ENCODE measurements around the gene RAX2.
A peak's percentile ranks its signal among the peaks of the same experiment; 100 is the strongest.

RAX2 gene

DNA sequence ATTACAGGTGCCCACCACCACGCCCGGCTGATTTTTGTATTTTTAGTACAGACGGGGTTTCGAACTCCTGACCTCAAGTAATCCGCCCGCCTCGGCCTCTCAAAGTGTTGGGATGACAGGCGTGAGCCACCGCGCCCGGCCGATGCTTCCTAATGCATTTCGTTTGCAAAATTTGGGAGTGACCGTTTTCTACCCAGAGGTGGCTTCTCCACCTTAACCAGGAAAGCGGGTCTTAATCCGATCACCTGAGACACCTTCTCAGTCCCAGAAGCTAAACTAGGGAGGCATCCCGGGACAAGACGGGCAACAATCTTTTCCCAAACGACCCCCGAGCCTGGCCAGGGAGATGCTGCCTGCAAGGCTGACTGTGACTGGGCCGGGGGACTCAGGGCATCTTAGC lies 29.0 kb upstream of the RAX2 start:
- DNase-seq, result no peak

DNA sequence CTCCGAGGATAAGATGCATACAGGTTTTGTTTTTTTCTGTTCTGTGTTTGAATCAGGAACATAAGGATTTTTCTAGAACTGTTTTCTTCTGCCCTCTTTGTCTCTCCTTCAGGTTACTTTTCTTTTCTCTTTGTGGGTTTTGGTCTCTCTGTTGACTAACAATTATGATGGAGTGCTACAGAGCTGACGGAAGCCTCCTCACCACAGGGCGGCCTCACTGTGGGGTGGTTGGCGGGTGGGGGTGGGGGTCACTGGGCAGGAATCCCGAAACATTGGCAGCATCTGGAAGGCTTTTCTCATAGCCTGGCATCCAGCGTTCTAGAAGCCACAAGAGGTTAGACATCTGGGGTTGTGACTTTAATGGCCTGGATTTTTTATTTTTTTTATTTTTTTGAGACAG lies 26.1 kb upstream of the RAX2 start:
- DNase-seq, result no peak

- no peak for DNase-seq
Observed at GRCh38 chr19:3796358-3796757, 24.3 kb upstream of the RAX2 start.

GRCh38 chr19:3793799-3794198 lies 21.8 kb upstream of the RAX2 start:
- no peak for DNase-seq

DNA sequence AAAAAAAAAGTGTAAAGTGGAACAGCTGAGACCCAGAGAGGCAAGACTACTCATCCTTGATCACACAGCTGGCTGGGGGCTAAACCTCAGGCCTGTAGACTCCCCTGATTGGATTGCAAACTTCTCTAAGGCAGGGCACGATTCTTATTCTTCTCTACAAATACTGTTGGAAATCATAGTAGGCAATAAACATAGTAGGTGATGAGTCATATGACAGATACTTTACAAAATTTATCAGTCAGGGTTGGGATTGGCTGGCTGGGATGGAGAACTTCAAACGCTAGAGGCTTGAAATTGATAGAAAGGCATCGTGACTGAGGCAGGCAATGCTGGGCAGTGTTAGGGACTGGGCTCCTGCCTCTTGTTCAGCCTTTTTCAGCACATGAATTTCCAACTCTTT lies 20.1 kb upstream of the RAX2 start:
- DNase-seq, result no peak

- no peak for DNase-seq
Observed at GRCh38 chr19:3790941-3791340, 18.9 kb upstream of the RAX2 start.

DNA sequence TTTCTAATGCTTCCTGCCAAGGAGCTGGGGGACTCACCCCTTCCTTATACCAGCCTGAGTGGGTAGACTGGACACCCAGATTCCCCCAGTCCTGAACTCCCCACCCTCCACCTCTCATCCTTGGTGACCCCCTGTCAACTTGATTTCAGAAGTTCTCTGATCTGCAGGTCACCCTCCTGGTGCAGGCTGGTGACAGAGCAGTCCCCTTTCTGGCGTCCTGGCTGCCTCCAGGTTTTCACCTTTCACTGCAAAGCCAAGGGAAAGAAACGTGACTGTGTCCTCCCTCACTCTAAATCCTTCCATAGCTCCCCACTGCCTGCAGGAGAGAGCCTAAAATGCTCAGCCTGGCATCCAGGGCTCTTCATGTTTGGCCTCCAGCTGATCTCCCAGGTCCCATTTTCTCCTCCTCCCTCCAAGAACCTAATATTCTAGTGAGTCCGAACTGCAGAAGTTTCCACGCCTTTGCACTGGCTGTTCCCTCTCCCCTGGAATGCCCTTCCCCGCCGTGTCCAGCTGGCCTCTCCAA lies 18.2 kb upstream of the RAX2 start:
- no peak for DNase-seq

- DNase-seq, result no peak
Observed at GRCh38 chr19:3788996-3789778, 17.2 kb upstream of the RAX2 start.

- DNase-seq, result peak; percentile 39
Observed at GRCh38 chr19:3785938-3786824, 14.2 kb upstream of the RAX2 start, which contains the start of gene MATK. Gene MATK (minus strand): TSS chr19:3786381. CDS start chr19:3785135, 1,246 bp downstream.

- peak; percentile 36 for DNase-seq
Observed at GRCh38 chr19:3785451-3785937, 13.5 kb upstream of the RAX2 start.

GRCh38 chr19:3784607-3785450 lies 12.8 kb upstream of the RAX2 start:
- no peak for DNase-seq

DNA sequence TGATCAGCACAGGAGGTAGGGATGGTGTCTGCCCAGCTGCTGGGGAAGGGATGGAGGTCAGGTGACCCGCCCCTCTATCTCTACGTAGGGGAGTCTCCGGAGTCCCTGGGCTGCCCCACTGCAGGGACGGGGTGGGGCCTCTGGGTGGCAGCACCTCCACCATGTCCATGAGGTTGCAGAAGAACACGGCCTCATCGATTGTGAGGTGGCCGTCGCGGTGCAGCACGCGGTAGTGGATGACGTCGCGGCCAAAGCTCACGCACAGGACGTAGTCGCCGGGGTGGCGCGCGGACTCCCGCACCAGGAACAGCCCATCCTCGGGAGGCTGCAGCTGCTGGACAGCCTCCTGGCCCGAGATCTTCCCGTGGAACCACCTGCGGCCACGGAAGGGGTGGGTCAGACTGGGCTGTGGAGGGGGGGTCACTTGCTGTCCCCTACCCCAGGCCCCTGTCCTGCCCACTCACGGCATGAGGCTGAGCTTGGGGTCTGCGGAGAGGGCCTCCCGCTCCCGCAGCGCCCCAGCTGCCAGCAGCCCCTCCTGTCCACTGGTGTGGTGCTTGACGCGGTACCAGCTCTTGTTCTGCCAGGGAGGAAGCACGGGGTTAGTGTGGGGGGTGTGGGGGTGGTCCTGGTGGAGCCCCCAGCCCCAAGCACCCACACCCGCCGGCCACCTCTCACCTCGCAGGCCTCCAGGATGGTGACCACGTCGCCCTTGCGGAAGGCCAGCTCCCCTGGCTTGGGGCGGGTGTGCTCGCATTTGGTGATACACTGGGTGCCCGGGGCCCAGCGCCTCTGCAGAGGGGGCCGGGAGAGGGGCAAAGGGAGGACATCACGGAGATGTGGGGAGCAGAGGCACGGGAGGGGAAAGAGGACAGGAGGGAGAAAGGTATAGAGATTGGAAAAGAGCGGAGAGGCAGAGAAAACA lies 11.9 kb upstream of the RAX2 start:
- peak; percentile 58 for DNase-seq

DNA sequence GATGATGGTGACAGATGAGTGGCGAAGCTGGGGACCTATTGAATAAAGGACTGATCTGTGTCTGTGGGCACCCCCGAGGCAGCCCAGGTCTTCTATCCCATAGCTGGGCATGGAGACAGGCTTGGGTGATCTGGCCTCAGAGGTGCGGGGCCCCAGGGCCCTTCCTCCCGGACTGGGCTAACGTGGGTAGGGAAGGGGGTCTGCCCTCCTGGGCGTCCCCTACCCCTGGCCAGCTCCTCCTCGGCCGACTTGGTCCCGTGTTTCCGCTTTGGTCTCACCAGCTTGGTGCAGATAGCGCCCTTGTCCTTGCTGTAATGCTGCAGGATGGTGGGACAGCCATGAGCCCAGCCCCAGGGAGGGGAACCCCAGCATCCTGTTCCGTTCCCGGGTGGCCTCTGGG lies 10.9 kb upstream of the RAX2 start:
- no peak for DNase-seq

- DNase-seq, result no peak
Observed at GRCh38 chr19:3782330-3782729, 10.3 kb upstream of the RAX2 start.

- DNase-seq, result no peak
Observed at GRCh38 chr19:3781603-3782002, 9.6 kb upstream of the RAX2 start.

DNA sequence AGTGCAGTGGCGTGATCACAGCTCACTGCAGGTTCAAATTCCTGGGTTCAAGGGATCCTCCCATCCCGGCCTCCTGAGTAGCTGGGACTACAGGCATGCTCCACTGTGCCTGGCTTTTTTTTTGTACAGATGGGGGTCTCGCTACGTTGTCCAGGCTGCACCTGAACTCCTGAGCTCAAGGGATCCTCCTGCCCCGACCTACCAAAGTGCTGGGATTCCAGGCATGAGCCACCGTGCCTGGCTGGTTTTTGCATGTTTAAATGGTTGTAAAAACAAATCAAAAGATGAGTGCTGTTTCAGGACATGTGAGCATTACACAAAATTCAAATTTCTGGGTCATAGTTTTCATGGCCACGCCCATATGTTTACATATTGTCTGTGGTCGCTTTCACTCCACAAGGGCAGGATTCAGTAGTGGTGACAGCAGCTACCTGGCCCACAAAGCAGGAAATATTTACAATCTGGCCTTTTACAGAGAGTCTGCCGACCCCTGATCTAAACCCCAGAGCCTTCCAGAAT lies 8.8 kb upstream of the RAX2 start:
- DNase-seq, result no peak

GRCh38 chr19:3778899-3779723 lies 7.1 kb upstream of the RAX2 start:
- no peak for DNase-seq

- DNase-seq, result no peak
Observed at GRCh38 chr19:3778104-3778867, 6.3 kb upstream of the RAX2 start.

DNA sequence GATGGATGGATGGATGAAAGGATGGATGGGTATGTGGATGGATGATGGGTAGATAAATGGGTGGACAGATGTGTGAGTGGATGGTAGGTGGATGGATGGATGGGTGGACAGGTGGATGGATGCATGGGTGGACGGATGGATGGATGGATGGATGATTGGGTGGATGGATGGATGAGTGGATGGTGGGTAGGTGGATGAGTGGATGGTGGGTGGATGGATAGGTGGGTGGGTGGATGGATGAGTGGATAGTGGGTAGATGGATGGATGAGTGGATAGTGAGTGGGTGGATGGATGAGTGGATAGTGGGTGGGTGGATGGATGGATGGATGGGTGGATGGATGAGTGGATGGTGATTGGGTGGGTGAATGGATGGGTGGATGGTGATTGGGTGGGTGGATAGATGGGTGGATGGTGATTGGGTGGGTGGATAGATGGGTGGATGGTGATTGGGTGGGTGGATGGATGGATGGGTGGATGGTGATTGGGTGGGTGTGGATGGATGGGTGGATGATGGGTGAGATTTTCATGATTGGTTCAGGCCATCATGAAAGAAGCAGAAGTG lies 4.5 kb upstream of the RAX2 start:
- DNase-seq, result no peak
